NCI-H345 treated with DMSO at 0.1 percent for 48 hours (cell line): ENCODE data around the gene JAZF1.

ENCODE experiments used
- DNase-seq: peaks from one replicate; lab custom pipeline; 2025; ENCODE audit not compliant: unreplicated experiment; lab: John Stamatoyannopoulos, UW

The JAZF1 gene

GRCh38 chr7:28078036-28078901 lies 102.3 kb downstream of the JAZF1 start:
- DNase-seq, result no peak

GRCh38 chr7:28077616-28078015 lies 103.0 kb downstream of the JAZF1 start:
- no peak for DNase-seq

GRCh38 chr7:28076423-28077200 lies 104.0 kb downstream of the JAZF1 start:
- DNase-seq, result no peak

- DNase-seq, result no peak
Observed at GRCh38 chr7:28075674-28076358, 104.8 kb downstream of the JAZF1 start.

- DNase-seq, result no peak
Observed at GRCh38 chr7:28072876-28073514, 107.6 kb downstream of the JAZF1 start.

GRCh38 chr7:28071570-28071969 lies 109.0 kb downstream of the JAZF1 start:
- no peak for DNase-seq

GRCh38 chr7:28070297-28071055 lies 110.1 kb downstream of the JAZF1 start:
- no peak for DNase-seq

- no peak for DNase-seq
Observed at GRCh38 chr7:28069807-28070206, 110.8 kb downstream of the JAZF1 start.

GRCh38 chr7:28069388-28069787 lies 111.2 kb downstream of the JAZF1 start:
- no peak for DNase-seq

GRCh38 chr7:28068811-28069216 lies 111.8 kb downstream of the JAZF1 start:
- no peak for DNase-seq

- DNase-seq, result no peak
Observed at GRCh38 chr7:28067171-28067570, 113.4 kb downstream of the JAZF1 start.

GRCh38 chr7:28065721-28066285 lies 114.8 kb downstream of the JAZF1 start:
- DNase-seq, result no peak

GRCh38 chr7:28065308-28065707 lies 115.3 kb downstream of the JAZF1 start:
- DNase-seq, result no peak

GRCh38 chr7:28064437-28064836 lies 116.2 kb downstream of the JAZF1 start:
- no peak for DNase-seq

GRCh38 chr7:28062197-28062991 lies 118.2 kb downstream of the JAZF1 start:
- DNase-seq, result no peak

GRCh38 chr7:28061824-28062196 lies 118.8 kb downstream of the JAZF1 start:
- no peak for DNase-seq

GRCh38 chr7:28060371-28060950 lies 120.1 kb downstream of the JAZF1 start:
- no peak for DNase-seq

- no peak for DNase-seq
Observed at GRCh38 chr7:28055161-28055544, 125.4 kb downstream of the JAZF1 start.
